ENCODE results near the gene TMEM187. TPM values are rescaled to one million over a fixed set of nuclear protein-coding genes. Genes with fewer than 3 reads are reported as not detected.

TMEM187 gene
- total RNA-seq, 1 donor, result 7.5 TPM

DNA sequence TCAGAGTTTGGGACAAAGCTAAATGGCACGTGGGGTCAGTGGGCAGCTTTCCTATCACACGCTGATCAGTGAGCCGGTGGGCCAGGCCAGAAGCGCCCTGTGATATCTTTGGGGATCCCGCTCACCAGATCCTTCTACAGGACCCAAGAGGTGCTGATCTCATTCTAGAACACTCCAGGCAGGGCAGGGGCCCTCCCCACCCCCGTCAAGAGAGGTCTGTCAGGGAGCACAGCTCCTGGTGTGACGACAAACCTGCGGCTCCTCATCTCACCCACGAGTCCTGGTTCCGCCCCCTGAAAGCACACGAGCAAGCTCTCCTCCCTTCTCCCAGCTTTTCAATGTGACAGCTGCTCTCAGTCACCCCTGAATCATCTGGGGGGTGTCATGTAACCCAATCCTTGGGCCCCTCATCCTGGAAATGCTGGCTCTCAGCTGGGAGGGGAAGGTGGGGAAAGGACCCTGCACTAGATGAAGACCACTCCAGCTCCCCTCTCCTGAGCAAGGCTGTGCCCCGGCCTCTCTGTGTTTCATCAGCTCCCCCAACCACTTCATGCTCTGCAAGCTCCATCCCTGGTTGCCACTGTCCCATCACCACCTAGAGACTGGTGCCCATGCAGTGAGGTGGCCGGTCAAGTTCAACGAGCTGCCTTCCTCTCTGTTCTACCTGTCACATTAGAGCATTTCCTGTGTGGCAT is 5.6 kb upstream of the TMEM187 start:
- TF ChIP-seq, protein P1, sequence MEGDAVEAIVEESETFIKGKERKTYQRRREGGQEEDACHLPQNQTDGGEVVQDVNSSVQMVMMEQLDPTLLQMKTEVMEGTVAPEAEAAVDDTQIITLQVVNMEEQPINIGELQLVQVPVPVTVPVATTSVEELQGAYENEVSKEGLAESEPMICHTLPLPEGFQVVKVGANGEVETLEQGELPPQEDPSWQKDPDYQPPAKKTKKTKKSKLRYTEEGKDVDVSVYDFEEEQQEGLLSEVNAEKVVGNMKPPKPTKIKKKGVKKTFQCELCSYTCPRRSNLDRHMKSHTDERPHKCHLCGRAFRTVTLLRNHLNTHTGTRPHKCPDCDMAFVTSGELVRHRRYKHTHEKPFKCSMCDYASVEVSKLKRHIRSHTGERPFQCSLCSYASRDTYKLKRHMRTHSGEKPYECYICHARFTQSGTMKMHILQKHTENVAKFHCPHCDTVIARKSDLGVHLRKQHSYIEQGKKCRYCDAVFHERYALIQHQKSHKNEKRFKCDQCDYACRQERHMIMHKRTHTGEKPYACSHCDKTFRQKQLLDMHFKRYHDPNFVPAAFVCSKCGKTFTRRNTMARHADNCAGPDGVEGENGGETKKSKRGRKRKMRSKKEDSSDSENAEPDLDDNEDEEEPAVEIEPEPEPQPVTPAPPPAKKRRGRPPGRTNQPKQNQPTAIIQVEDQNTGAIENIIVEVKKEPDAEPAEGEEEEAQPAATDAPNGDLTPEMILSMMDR (IDR thresholded peaks at IDR 0.05; ENCODE audit: insufficient read depth, low read length), result no peak
- no peak for DNase-seq (ENCODE audit: low read depth)
- H3K4me3 ChIP-seq (ENCODE audit: low read depth, low read length), result no peak overlapping the region

DNA sequence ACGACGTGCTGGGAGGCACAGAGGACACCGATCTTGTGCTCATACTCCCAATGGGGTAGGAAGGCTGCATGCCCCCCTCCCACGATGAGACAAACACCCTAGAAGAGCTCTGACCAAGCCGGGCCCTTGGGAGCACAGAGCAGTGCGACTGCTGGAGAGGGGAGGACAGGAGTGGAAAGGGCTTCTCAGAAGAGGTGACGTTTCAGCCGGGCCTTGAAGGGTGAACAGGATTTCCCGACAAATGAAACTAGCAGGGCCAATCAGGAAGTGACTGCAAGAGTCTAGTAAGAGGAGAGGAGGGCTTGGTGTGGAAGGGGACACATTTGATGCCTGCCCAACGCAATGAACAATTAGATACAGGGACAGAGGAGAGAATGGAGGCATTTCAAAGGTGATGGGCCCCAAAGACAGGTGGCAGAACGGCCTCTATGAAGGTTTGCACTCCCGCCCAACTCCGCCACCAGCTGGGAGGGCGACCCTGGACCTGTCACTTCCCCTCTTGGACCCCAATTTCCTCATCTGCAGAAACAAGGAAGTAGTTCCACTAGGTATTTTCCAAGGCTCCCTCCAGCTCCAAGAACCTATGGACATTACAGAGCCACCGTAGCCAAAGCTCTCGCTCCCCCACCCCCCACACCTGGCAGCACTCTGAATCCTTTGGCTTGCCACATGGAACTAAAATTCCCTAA is 4.9 kb upstream of the TMEM187 start:
- no peak for DNase-seq (ENCODE audit: low read depth)
- TF ChIP-seq, protein P1 (IDR thresholded peaks at IDR 0.05; ENCODE audit: insufficient read depth, low read length), result no peak
- H3K4me3 ChIP-seq (ENCODE audit: low read depth, low read length), result peak overlapping the region; percentile 88

DNA sequence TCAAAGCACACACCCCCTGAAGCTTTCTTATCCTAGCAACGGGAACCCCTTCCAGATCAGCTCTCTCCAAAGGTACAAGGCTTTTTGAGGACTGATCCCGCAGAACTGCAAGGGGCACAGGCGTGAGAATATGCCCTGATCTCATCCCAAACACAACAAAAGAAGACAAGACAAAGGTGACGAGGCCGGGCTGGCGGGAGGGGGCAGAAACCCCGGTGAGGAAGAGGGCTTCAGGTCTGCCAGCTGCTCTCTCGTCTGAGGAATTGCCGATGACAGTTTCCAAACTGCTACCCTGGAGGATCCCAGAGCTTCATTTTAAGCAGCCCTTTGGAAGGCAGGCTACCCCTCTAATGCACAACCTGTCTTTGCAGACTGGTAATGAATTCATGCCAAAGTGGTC is 4.3 kb upstream of the TMEM187 start:
- H3K4me3 ChIP-seq (ENCODE audit: low read depth, low read length), result peak overlapping the region; percentile 88
- DNase-seq (ENCODE audit: low read depth), result no peak
- TF ChIP-seq, protein P1 (IDR thresholded peaks at IDR 0.05; ENCODE audit: insufficient read depth, low read length), result no peak

DNA sequence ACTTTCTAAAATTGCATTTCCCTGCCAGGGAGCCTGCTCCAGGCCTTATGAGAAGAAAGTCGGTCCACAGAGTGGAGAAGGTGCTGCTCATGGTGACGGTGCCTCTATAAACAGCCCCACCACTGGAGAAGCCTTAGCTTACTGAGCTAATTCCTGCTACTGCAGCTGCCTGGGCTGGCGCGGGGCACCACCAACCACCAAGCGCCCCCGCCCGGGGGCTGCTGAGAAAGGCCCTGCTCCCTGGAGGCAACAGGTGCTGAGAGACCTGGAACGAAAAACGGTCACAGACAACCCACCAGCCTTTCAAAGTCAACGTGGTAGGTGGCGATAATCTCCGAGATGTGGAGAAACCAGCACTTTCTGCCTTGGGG is 3.8 kb upstream of the TMEM187 start:
- peak overlapping the region; percentile 88 for H3K4me3 ChIP-seq (ENCODE audit: low read depth, low read length)
- no peak for DNase-seq (ENCODE audit: low read depth)
- TF ChIP-seq, protein P1 (IDR thresholded peaks at IDR 0.05; ENCODE audit: insufficient read depth, low read length), result no peak

DNA sequence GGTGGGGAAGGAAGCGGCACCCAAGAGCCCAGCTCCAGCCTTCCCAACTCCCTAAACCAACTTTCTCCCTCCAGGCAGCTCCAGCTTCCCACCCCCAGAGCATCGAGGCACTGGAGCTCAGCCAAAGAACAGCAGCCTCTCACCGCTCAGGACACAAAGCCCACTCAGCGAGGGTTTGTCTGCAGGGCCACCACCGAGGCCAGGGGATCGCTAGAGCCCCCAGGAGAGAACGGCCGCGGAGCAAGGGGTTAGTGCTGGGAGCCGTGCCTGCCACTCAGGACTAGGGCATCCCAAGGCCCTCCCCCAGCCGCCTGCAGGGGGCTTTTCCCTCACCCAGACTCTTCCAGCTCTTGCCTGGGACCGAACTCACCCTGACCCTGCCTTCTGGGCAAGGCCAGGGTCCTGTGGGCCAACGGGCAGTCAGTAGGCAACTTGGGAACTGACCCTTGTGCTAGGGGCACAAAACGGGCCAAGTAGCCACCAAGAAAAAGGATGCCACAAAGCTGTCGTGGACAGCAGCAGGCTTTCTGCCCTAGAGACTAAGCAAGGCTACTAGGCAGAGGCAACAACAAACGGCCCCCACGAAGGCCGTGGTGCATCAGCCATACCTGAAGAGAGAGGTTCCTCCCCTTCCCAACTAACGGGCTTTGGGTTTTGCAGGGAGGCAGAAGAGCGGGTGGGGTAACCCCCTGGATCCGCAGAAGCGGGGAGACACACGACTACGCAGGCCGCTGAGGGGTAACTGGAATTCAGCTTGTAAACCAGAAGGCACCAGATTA is 3.2 kb upstream of the TMEM187 start:
- TF ChIP-seq, protein P1 (IDR thresholded peaks at IDR 0.05; ENCODE audit: insufficient read depth, low read length), result no peak
- H3K4me3 ChIP-seq (ENCODE audit: low read depth, low read length), result peak overlapping the region; percentile 88
- DNase-seq (ENCODE audit: low read depth), result no peak

DNA sequence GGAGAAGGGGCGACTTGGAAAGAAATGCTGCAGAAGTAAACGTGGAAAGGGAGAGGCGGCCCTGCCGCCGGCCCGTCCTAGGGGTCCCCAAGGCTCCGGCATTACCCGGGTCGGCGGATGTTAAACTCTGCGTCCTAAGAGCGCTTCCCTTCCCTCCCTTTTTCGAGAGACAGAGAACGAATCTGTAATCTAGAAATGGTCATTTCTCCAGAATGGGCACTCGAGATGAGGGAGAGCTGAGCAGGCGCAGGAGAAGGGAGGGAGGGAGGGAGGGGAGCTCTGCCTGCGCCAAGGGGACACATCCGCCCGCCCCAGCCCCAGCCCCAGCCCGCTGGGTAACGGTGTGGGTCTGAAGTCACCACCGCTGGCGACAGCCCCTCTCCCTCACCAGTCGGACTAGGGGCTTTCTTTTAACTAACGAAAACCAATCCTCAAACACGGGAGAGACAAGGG is 2.6 kb upstream of the TMEM187 start:
- TF ChIP-seq, protein P1 (IDR thresholded peaks at IDR 0.05; ENCODE audit: insufficient read depth, low read length), result no peak
- peak; percentile 35 for DNase-seq (ENCODE audit: low read depth)
- peak overlapping the region; percentile 88 for H3K4me3 ChIP-seq (ENCODE audit: low read depth, low read length)

Measured in fibroblast of the aortic adventitia (primary cell).